Dedifferentiated amniotic fluid mesenchymal stem cell (primary cell): ENCODE data around the gene STYK1.
"Not testable (repeated sequence)": the region's sequence is repeated elsewhere in the genome, so short reads cannot be mapped to it uniquely, and the experiment has no call there.

Experiments
- DNase-seq: peaks from one replicate; pipeline ENCODE4 v3.0.0-alpha.2; 2016; ENCODE audit errors: extremely low spot score

The STYK1 gene

GRCh38 chr12:10689146-10689545 is 15.3 kb upstream of the STYK1 start:
- DNase-seq: no peak

GRCh38 chr12:10688042-10688441 is 14.2 kb upstream of the STYK1 start:
- no peak for DNase-seq

GRCh38 chr12:10672231-10672868 is 1.5 kb downstream of the STYK1 start:
- no peak for DNase-seq

GRCh38 chr12:10669533-10669932 is 4.3 kb downstream of the STYK1 start:
- DNase-seq: no peak

- DNase-seq: no peak
Observed at GRCh38 chr12:10668526-10668925, 5.3 kb downstream of the STYK1 start.

- DNase-seq: no peak
Observed at GRCh38 chr12:10667581-10667980, 6.3 kb downstream of the STYK1 start.

- DNase-seq: no peak
Observed at GRCh38 chr12:10664499-10664898, 9.4 kb downstream of the STYK1 start.

- DNase-seq: no peak
Observed at GRCh38 chr12:10663869-10664268, 10.0 kb downstream of the STYK1 start.

- DNase-seq: no peak
Observed at GRCh38 chr12:10661338-10661737, 12.5 kb downstream of the STYK1 start.

- no peak for DNase-seq
Observed at GRCh38 chr12:10654003-10654402, 19.8 kb downstream of the STYK1 start.

GRCh38 chr12:10652192-10652591 is 21.7 kb downstream of the STYK1 start:
- DNase-seq: no peak

- DNase-seq: not testable (repeated sequence)
Observed at GRCh38 chr12:10646576-10646975, 27.3 kb downstream of the STYK1 start.

GRCh38 chr12:10645910-10646309 is 27.9 kb downstream of the STYK1 start:
- DNase-seq: no peak

GRCh38 chr12:10641735-10642500 is 31.9 kb downstream of the STYK1 start:
- peak; percentile 32 for DNase-seq

GRCh38 chr12:10638728-10639127 is 35.1 kb downstream of the STYK1 start:
- no peak for DNase-seq

- DNase-seq: no peak
Observed at GRCh38 chr12:10636611-10637010, 37.2 kb downstream of the STYK1 start.

- no peak for DNase-seq
Observed at GRCh38 chr12:10636124-10636523, 37.7 kb downstream of the STYK1 start.

GRCh38 chr12:10635306-10635705 is 38.5 kb downstream of the STYK1 start:
- no peak for DNase-seq

- peak; percentile 54 for DNase-seq
Observed at GRCh38 chr12:10634427-10634826, 39.4 kb downstream of the STYK1 start.

- no peak for DNase-seq
Observed at GRCh38 chr12:10633541-10633940, 40.3 kb downstream of the STYK1 start.

- peak; percentile 40 for DNase-seq
Observed at GRCh38 chr12:10632226-10632625, 41.6 kb downstream of the STYK1 start.

GRCh38 chr12:10624605-10625004 is 49.2 kb downstream of the STYK1 start:
- no peak for DNase-seq

- no peak for DNase-seq
Observed at GRCh38 chr12:10623131-10623530, 50.7 kb downstream of the STYK1 start.
